ENCODE measurements around the gene GTF3C1.
"Not testable (repeated sequence)": the region's sequence is repeated elsewhere in the genome, so short reads cannot be mapped to it uniquely, and the experiment has no call there.

The GTF3C1 gene

GRCh38 chr16:27462200-27462845 lies 87.4 kb downstream of the GTF3C1 start:
- DNase-seq (ENCODE audit: low read depth): no peak

GRCh38 chr16:27461483-27462171 lies 88.1 kb downstream of the GTF3C1 start:
- DNase-seq (ENCODE audit: low read depth): no peak

GRCh38 chr16:27460663-27461482 lies 88.8 kb downstream of the GTF3C1 start:
- DNase-seq (ENCODE audit: low read depth): no peak

- no peak for DNase-seq (ENCODE audit: low read depth)
Measured at GRCh38 chr16:27460213-27460612, 89.5 kb downstream of the GTF3C1 start.

GRCh38 chr16:27458987-27459688 lies 90.6 kb downstream of the GTF3C1 start:
- no peak for DNase-seq (ENCODE audit: low read depth)

GRCh38 chr16:27458258-27458657 lies 91.5 kb downstream of the GTF3C1 start:
- DNase-seq (ENCODE audit: low read depth): no peak

- not testable (repeated sequence) for DNase-seq (ENCODE audit: low read depth)
Measured at GRCh38 chr16:27457605-27457900, 92.2 kb downstream of the GTF3C1 start.

GRCh38 chr16:27455700-27456099 lies 94.0 kb downstream of the GTF3C1 start:
- no peak for DNase-seq (ENCODE audit: low read depth)

GRCh38 chr16:27453494-27453825 lies 96.3 kb downstream of the GTF3C1 start:
- no peak for DNase-seq (ENCODE audit: low read depth)

GRCh38 chr16:27452569-27453493 lies 96.9 kb downstream of the GTF3C1 start:
- no peak for DNase-seq (ENCODE audit: low read depth)

GRCh38 chr16:27450196-27450549 lies 99.5 kb downstream of the GTF3C1 start:
- DNase-seq (ENCODE audit: low read depth): no peak

- peak; percentile 61 for DNase-seq (ENCODE audit: low read depth)
Measured at GRCh38 chr16:27449434-27450195, 100.1 kb downstream of the GTF3C1 start.

GRCh38 chr16:27448532-27449433 lies 100.9 kb downstream of the GTF3C1 start:
- no peak for DNase-seq (ENCODE audit: low read depth)

GRCh38 chr16:27447301-27447700 lies 102.4 kb downstream of the GTF3C1 start:
- no peak for DNase-seq (ENCODE audit: low read depth)

GRCh38 chr16:27446721-27447120 lies 103.0 kb downstream of the GTF3C1 start:
- peak; percentile 27 for DNase-seq (ENCODE audit: low read depth)

- no peak for DNase-seq (ENCODE audit: low read depth)
Measured at GRCh38 chr16:27445502-27446175, 104.1 kb downstream of the GTF3C1 start.

- DNase-seq (ENCODE audit: low read depth): no peak
Measured at GRCh38 chr16:27444470-27444869, 105.2 kb downstream of the GTF3C1 start.

GRCh38 chr16:27444015-27444414 lies 105.7 kb downstream of the GTF3C1 start:
- DNase-seq (ENCODE audit: low read depth): no peak

GRCh38 chr16:27441998-27442397 lies 107.7 kb downstream of the GTF3C1 start:
- no peak for DNase-seq (ENCODE audit: low read depth)

All from stimulated activated CD8-positive, alpha-beta memory T cell treated with anti-CD3 and anti-CD28 coated beads, Interleukin-7, amount 100 ng/mL, for 24 hours (primary cell).